Ovary (tissue), 9 donors: ENCODE data around the gene DRC7. TPM values are rescaled to one million over a fixed set of nuclear protein-coding genes. Genes with fewer than 3 reads are reported as not detected.

Source experiments
- DNase-seq, 5 donors: peaks; one replicate each; pipeline ENCODE4 v3.0.0-alpha.2; 2019 to 2020
- H3K27ac ChIP-seq, 2 donors: fragments of 200-600 bp; one replicate each; pipeline versions ENCODE4 v1.5.1 to v1.8.0; 2019 to 2022
- H3K27me3 ChIP-seq: fragments of 200-600 bp; one replicate; pipeline ENCODE4 v1.8.0; 2022
- H3K36me3 ChIP-seq: fragments of 200-600 bp; sonication (generic); one replicate; pipeline ENCODE4 v1.5.1; 2019
- H3K4me1 ChIP-seq: one replicate; pipeline ENCODE4 v1.8.1; 2013; ENCODE audit warnings: mild to moderate bottlenecking, moderate library complexity; ENCODE audit not compliant: insufficient read depth
- H3K4me3 ChIP-seq: fragments of 200-600 bp; sonication (generic); one replicate; pipeline ENCODE4 v1.5.1; 2017
- H3K9me3 ChIP-seq, 2 donors: fragments of 200-600 bp in 1 of 2; sonication (generic) in 1 of 2; one replicate each; pipeline versions ENCODE4 v1.5.1 to v1.8.1; 2013 to 2019; ENCODE audit warnings: mild to moderate bottlenecking in 1 of 2, moderate library complexity in 1 of 2
- EP300 ChIP-seq: sonication (generic); formaldehyde crosslinking; IDR thresholded peaks from one replicate; pipeline ENCODE4 v1.6.1; 2017; ENCODE audit warnings: antibody characterized with exemption
- POLR2A ChIP-seq: fragments of 450-650 bp; IDR thresholded peaks from one replicate; pipeline ENCODE4 v1.6.1; 2017; ENCODE audit warnings: antibody characterized with exemption, mild to moderate bottlenecking, moderate library complexity
- WGBS, 3 donors: extraction: QIAGEN DNeasy Blood & Tissue Kit in 1 of 3; methylation state at CpG; one replicate each; pipeline versions ENCODE4 v1.1.5 to v1.1.7; 2013 to 2017; 5-methylcytosine and 5-hydroxymethylcytosine counted together
- intact Hi-C, 4 donors: fragments of 100-400 bp; cut with DNase I; formaldehyde crosslinking; loops; one replicate each; pipeline versions ENCODE4 v1.11.0 to v1.15.1; 2022 to 2023
- polyA plus RNA-seq, 2 donors: library from polyadenylated mRNA; stranded (reverse); fragments of 200-250 nt in 1 of 2; fragments of 350-450 nt in 1 of 2; fragmentation: Illumina TruSeq in 1 of 2; extraction: RNeasy Lipid Tissue Mini Kit (QIAGEN cat#74804) in 1 of 2; gene quantifications; one replicate each; pipeline ENCODE4 v1.2.3, GENCODE V29; 2013 to 2014
- total RNA-seq, 7 donors: library from RNA; depleted of rRNA in 2 of 7; stranded (reverse); fragments of >200 nt in 2 of 7; fragmentation: NEBNext Ultra II Directional in 3 of 7; extraction: Animal tissue kit (Norgen Biotek cat#: 25700) in 3 of 7; gene quantifications; one replicate each; pipeline versions ENCODE4 v1.1.0 to v1.2.4, GENCODE V29; 2016 to 2023
- TF ChIP-seq, protein P1 (sequence below), 3 donors: fragments of 450-650 bp in 2 of 3; fragments of 200-600 bp in 1 of 3; IDR thresholded peaks; one replicate each; pipeline versions ENCODE4 v1.5.1 to v1.8.0; 2016 to 2022; ENCODE audit warnings: antibody characterized with exemption in 3 of 3, mild to moderate bottlenecking in 1 of 3
- donor health status: DM: no; HTN: no; CAD: no; lungs with moderate emphysema.
- donor health status: DM: no; HTN: no; CAD: no.
- donor health status: Bipolar disorder and iron deficiency.
- donor health status: DM: yes; HTN: yes; CAD: no.
- donor health status: DM: no; HTN: no; CAD: no.
- donor health status: DM: yes; HTN: yes; CAD: no.

The DRC7 gene
- total and polyA plus RNA-seq, 9 donors: 0.07 to 12.5 (median 0.67) TPM; not detected in 3

DNA sequence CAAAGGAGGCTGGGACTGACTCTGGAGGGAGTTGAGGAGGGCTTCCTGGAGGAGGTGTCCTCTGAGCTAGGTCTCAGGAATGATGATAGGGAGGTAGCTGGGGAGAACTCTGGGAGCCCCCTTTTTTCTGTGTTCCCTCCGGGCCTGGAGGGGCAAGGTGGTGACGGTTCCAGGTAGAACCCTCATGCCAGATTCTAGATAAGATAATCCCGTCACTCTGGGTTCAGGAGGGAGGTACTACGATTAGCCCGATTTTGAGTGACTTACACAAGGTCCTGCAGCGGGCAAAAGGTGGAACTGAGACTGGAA, 45.2 kb upstream of the DRC7 start:
- WGBS, 3 donors: 71 to 83% (median 79%) methylated on average over 6 of the region's 6 CpGs
- no peak for DNase-seq
- TF ChIP-seq POLR2A (no peak), EP300 (no peak)
- TF ChIP-seq, protein P1, sequence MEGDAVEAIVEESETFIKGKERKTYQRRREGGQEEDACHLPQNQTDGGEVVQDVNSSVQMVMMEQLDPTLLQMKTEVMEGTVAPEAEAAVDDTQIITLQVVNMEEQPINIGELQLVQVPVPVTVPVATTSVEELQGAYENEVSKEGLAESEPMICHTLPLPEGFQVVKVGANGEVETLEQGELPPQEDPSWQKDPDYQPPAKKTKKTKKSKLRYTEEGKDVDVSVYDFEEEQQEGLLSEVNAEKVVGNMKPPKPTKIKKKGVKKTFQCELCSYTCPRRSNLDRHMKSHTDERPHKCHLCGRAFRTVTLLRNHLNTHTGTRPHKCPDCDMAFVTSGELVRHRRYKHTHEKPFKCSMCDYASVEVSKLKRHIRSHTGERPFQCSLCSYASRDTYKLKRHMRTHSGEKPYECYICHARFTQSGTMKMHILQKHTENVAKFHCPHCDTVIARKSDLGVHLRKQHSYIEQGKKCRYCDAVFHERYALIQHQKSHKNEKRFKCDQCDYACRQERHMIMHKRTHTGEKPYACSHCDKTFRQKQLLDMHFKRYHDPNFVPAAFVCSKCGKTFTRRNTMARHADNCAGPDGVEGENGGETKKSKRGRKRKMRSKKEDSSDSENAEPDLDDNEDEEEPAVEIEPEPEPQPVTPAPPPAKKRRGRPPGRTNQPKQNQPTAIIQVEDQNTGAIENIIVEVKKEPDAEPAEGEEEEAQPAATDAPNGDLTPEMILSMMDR (IDR thresholded peaks at IDR 0.05): no peak
- intact Hi-C loops: no loop called here
- Histone ChIP-seq H3K9me3 (no peaks in the 10 kb centered on the region), H3K4me1 (no peaks in the 10 kb centered on the region), H3K4me3 (no peak overlapping the region), H3K36me3 (no peaks in the 10 kb centered on the region), H3K27me3 (no peaks in the 10 kb centered on the region), H3K27ac (no peak overlapping the region)

DNA sequence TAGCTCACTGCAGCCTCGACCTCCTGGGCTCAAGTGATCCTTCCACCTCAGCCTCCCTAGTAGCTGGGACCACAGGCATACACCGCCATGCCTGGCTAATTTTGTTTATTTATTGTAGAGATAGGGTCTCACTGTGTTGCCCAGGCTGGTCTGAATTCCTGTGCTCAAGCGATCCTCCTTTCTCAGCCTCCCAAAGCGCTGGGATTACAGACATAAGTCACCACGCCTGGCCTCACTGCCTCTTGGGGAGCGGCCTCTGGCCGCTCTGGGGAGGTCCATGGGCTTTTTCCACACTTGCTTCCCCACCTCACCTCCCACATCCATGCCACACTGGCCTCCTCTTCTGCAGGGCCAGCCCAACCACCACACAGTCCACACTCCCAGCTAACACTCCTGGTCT, 44.8 kb upstream of the DRC7 start:
- H3K4me3 ChIP-seq: no peak overlapping the region
- intact Hi-C loops: no loop called here
- no peaks in the 10 kb centered on the region for H3K36me3 ChIP-seq
- no peaks in the 10 kb centered on the region for H3K27me3 ChIP-seq
- DNase-seq: no peak
- no peaks in the 10 kb centered on the region for H3K4me1 ChIP-seq
- H3K9me3 ChIP-seq: no peaks in the 10 kb centered on the region
- no peak overlapping the region for H3K27ac ChIP-seq
- 82 to 91% (median 86%) methylated on average over 7 of the region's 7 CpGs for WGBS, 3 donors
- no peak for TF ChIP-seq POLR2A
- no peak for TF ChIP-seq EP300
- TF ChIP-seq, protein P1 (IDR thresholded peaks at IDR 0.05): no peak

DNA sequence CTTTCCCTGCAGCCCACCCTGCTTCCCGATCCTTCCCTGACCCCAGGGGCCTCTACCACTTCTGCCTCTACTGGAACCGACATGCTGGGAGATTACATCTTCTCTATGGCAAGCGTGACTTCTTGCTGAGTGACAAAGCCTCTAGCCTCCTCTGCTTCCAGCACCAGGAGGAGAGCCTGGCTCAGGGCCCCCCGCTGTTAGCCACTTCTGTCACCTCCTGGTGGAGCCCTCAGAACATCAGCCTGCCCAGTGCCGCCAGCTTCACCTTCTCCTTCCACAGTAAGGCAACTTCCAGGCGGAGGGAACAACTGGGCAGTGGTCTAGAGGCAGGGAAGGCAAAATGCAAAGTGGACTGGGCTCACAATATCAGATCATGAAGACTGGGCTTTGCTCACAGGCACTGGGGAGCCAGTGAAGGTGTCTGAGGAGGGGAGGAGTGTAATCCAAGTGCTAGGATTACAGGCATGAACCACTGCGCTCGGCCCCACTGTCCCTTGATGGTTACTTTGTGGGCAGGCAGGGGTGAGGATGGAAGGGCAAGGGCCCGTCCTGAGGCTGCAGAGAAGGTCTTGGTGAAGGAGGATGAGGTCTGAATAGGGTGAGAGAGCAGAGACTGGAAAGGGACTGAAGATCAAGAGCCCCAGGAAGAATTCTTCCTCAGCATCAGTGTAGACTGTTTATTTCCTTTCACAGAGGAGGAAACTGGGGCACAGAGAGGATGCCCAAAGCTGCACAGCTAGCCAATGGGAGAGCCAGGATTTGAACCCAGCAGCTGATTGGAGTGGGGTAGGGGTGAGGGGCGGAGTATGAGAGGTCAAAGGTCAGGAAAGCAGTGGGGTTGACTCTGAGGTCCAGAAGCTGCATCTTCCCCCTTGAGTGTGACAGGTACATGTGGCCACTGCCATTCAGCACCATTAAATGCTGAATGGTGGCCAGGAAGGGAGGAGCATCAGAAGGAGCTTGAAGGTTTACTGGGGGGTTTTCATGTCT, 43.0 kb upstream of the DRC7 start:
- Histone ChIP-seq H3K9me3 (no peaks in the 10 kb centered on the region), H3K27me3 (no peaks in the 10 kb centered on the region), H3K4me3 (no peak overlapping the region), H3K4me1 (no peaks in the 10 kb centered on the region), H3K27ac (no peak overlapping the region), H3K36me3 (no peaks in the 10 kb centered on the region)
- no peak for TF ChIP-seq EP300
- TF ChIP-seq POLR2A: no peak
- TF ChIP-seq, protein P1 (IDR thresholded peaks at IDR 0.05): no peak
- no peak for DNase-seq
- 77 to 90% (median 82%) methylated on average over 10 of the region's 10 CpGs for WGBS, 3 donors
- intact Hi-C loops: no loop called here

DNA sequence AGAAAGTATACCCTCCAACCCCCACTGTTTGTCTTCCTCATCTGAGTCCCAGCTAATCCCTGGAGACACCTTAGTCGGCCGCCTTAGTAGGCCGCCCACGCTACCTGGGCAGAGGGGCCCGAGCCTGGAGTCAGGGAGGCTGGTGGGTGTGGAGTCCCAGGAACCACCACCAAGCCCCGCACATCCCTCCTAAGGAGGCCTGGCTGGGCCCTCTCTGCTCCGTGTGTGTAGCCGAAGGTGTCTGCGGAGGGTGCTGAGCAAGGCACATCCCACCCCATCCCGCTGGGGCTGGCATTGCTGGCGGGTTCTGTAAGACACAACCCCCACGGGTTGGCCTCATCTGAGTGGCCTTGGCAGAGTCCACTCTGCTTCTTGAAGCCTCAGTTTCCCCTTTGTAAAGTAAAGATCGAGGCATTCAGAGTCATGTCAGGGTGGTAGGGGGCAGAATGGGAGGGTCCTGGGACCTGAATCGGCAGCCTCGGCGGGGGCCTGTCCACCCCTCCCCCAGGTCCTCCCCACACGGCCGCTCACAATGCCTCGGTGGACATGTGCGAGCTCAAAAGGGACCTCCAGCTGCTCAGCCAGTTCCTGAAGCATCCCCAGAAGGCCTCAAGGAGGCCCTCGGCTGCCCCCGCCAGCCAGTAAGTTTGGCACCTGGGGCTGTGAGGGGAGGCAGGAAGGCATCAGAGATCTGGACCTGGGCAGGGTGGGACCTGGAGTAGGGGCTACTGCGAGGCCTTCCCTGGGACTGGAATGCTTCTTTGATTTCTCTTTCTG, 41.7 kb upstream of the DRC7 start:
- no peaks in the 10 kb centered on the region for H3K27me3 ChIP-seq
- no peaks in the 10 kb centered on the region for H3K36me3 ChIP-seq
- no peaks in the 10 kb centered on the region for H3K4me1 ChIP-seq
- no peak for TF ChIP-seq POLR2A
- TF ChIP-seq, protein P1 (IDR thresholded peaks at IDR 0.05): no peak
- TF ChIP-seq EP300: no peak
- 88 to 90% (median 88%) methylated on average over 23 of the region's 23 CpGs for WGBS, 3 donors
- DNase-seq: no peak
- intact Hi-C loops: no loop called here
- H3K4me3 ChIP-seq: no peak overlapping the region
- no peaks in the 10 kb centered on the region for H3K9me3 ChIP-seq
- no peak overlapping the region for H3K27ac ChIP-seq
